ENCODE measurements around the gene MBLAC1. TPM values are rescaled to one million over a fixed set of nuclear protein-coding genes. Genes with fewer than 3 reads are reported as not detected.

Gene MBLAC1
- total and polyA plus RNA-seq, 9 of the 15 experiments (the other 6 are each of a cell fraction or from before 2014, with no cell fraction given) = 0.03 to 3.1 (median 0.52) TPM

DNA sequence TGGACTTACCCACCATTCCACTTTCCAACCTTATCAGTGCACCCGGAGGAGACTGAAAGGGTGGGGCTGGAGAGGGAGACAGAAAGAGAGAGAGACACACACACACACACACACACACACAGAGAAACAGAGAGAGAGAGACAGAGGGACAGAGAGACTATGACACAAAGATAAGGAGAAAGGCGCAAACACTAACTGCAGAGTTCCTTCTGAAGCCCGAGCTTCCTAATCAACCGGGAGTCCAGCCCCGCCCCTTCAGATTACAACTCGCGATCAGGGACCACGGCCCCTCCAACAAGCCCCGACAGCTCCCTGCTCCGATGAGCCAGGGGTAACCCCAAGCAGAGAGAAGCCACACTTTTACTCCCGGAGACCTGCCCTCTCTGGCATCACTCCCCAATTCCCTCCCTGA is 41.2 kb downstream of the MBLAC1 start (continued):
- TF ChIP-seq ZBED1 (IDR thresholded peaks at IDR 0.05) = no peak
- 0 out of 2 replicates have a peak, but pooled peaks have one; percentile 45 for TF ChIP-seq CBFA2T2 (conservative IDR thresholded peaks at IDR 0.05)
- TF ChIP-seq MTF1 (CRISPR knock-in tag; IDR thresholded peaks at IDR 0.05; ENCODE audit: borderline replicate concordance) = no peak
- TF ChIP-seq TGIF2 (CRISPR knock-in tag; IDR thresholded peaks at IDR 0.05) = no peak
- TF ChIP-seq CBX8 (IDR thresholded peaks at IDR 0.05; ENCODE audit: borderline replicate concordance, extremely low read depth, low read depth, low read length, poor library complexity, severe bottlenecking) = no peak
- TF ChIP-seq ZSCAN29 (IDR thresholded peaks at IDR 0.05) = no peak
- peak; percentile 43; the same call in 1 of the 2 replicates for TF ChIP-seq JUN (IDR thresholded peaks at IDR 0.05; ENCODE audit: borderline replicate concordance, low read depth, low read length)
- no peak for TF ChIP-seq JUN (CRISPR knock-in tag; IDR thresholded peaks at IDR 0.05; ENCODE audit: borderline replicate concordance)
- TF ChIP-seq LCOR (CRISPR knock-in tag; IDR thresholded peaks at IDR 0.05) = 0 out of 2 replicates have a peak, but pooled peaks have one; percentile 12
- TF ChIP-seq MYNN (IDR thresholded peaks at IDR 0.05) = no peak
- TF ChIP-seq MYNN (CRISPR knock-in tag; IDR thresholded peaks at IDR 0.05) = no peak
- TF ChIP-seq COPS2 (conservative IDR thresholded peaks at IDR 0.05) = no peak
- 0 out of 2 replicates have a peak, but pooled peaks have one; percentile 13 for TF ChIP-seq DMBX1 (CRISPR knock-in tag; IDR thresholded peaks at IDR 0.05; ENCODE audit: borderline replicate concordance)
- TF ChIP-seq, protein P1, sequence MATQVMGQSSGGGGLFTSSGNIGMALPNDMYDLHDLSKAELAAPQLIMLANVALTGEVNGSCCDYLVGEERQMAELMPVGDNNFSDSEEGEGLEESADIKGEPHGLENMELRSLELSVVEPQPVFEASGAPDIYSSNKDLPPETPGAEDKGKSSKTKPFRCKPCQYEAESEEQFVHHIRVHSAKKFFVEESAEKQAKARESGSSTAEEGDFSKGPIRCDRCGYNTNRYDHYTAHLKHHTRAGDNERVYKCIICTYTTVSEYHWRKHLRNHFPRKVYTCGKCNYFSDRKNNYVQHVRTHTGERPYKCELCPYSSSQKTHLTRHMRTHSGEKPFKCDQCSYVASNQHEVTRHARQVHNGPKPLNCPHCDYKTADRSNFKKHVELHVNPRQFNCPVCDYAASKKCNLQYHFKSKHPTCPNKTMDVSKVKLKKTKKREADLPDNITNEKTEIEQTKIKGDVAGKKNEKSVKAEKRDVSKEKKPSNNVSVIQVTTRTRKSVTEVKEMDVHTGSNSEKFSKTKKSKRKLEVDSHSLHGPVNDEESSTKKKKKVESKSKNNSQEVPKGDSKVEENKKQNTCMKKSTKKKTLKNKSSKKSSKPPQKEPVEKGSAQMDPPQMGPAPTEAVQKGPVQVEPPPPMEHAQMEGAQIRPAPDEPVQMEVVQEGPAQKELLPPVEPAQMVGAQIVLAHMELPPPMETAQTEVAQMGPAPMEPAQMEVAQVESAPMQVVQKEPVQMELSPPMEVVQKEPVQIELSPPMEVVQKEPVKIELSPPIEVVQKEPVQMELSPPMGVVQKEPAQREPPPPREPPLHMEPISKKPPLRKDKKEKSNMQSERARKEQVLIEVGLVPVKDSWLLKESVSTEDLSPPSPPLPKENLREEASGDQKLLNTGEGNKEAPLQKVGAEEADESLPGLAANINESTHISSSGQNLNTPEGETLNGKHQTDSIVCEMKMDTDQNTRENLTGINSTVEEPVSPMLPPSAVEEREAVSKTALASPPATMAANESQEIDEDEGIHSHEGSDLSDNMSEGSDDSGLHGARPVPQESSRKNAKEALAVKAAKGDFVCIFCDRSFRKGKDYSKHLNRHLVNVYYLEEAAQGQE (IDR thresholded peaks at IDR 0.05; ENCODE audit: borderline replicate concordance) = no peak
- TF ChIP-seq, protein P1 (CRISPR knock-in tag; IDR thresholded peaks at IDR 0.05; ENCODE audit: low read depth) = no peak
- no peak for TF ChIP-seq POU5F1 (IDR thresholded peaks at IDR 0.05; ENCODE audit: borderline replicate concordance, low read depth, low read length, partially characterized antibody)
- TF ChIP-seq POLR2G (IDR thresholded peaks at IDR 0.05; ENCODE audit: low read depth, low read length) = no peak
- TF ChIP-seq TBP (optimal IDR thresholded peaks at IDR 0.05; ENCODE audit: low read depth, low read length) = no peak
- TF ChIP-seq PTTG1 (tag; IDR thresholded peaks at IDR 0.05; ENCODE audit: low read depth) = no peak
- TF ChIP-seq HBP1 (CRISPR knock-in tag; IDR thresholded peaks at IDR 0.05) = peak; percentile 79; the same call in 1 of the 2 replicates
